ENCODE results near the gene SFXN3.
A peak's percentile ranks its signal among the peaks of the same experiment; 100 is the strongest.

SFXN3 gene

DNA sequence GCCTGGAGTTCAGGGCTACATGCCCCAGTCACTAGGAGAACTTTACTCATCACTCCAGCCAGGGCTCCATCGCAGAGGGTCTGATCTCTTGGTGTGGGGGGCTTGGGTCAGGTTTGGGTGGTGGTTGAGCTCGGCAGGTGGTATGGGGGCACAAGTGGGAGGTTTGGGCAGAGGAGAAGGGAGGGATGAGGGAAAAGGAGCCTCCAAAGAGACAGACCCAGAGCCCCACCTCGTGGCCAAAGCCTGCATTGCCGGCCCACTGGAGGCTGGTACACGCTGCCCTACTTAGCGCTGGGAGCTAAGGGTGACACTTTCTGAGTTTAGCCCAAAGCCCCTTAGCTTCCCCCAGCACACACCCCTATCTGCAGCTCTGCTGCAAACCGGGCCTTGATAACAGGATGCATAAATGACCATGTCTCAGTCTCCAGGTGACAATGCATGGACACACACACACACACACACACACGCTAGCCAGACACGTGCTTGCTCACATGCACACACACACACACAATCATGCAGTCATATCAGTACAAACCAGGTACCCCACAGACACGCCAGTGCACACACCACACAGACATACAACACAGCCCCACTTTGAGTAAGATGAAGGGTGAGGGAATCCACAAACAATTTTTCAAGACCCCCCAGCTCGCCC is 16.7 kb upstream of the SFXN3 start:
- no peak for DNase-seq (ENCODE audit: insufficient read length, low spot score)
- peak; percentile 86 for FAIRE-seq

DNA sequence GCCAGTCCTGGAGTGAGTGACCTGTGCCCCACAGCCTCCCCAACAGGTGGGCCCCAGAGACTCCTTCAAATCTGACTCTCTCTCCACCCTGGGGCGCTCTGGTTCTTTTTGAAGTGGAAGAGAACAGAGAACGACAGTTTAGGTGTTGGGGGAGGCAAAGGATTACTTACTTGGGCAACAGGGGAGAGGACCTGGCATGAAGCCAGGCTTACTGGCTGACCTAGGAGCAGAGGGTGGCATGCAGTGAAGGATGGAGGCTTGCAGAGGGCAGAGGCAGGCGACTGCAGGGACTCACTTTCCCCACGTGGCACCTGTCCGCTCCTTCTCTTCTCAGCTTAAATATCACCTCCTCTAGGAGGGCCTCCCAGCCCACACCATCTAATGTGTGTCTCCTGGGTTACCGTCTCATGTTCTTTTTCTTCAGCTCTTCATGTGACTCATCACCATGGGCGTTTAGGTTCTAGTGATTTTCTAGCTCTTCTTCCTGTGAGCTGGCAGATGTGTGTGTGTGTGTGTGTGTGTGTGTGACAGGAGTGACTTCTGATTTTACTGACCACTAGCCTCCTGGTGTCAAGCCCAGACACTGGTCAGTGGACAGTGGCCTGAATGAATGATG is 16.0 kb upstream of the SFXN3 start:
- DNase-seq (ENCODE audit: insufficient read length, low spot score), result no peak
- no peak for FAIRE-seq

DNA sequence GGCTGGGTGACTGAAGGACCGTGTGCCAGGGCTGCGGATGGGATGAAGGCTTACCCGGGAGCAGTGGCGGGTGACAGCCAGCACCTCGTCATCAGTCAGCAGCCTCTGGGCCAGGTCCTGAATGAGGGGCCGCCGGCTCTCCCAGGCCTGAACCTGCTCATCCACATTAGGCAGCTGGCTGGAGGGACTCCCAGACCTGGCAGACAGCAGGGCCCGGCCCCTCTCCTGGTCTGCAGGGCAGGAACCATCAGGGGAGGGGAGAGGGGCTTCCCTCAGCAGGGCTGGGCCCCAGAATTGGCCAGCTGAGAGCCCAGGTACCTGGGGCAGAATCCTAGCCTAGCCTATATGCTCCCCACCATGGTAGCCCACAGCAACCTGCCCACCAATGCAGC is 15.5 kb upstream of the SFXN3 start:
- FAIRE-seq (no peak), DNase-seq (ENCODE audit: insufficient read length, low spot score) (no peak)

DNA sequence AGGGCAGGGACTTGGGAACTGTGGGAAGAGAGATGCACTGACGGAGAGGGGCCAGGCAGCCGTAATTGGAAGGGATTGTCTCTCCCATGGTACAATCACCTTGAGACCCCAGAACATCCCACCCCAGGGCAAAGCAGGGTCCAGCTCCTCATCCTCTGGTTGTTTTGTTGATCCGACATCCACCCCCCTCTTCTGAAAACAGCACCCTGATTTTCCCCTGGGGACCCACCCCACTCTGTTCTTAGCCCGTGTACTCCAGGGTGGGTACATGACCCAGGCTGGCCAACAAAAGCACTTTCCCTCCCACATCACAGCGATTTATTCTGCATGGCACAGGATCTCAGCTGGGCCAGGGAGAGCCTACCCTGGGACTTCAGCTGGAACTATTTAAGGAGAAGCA is 14.2 kb upstream of the SFXN3 start:
- DNase-seq (ENCODE audit: insufficient read length, low spot score) (no peak), FAIRE-seq (no peak)

DNA sequence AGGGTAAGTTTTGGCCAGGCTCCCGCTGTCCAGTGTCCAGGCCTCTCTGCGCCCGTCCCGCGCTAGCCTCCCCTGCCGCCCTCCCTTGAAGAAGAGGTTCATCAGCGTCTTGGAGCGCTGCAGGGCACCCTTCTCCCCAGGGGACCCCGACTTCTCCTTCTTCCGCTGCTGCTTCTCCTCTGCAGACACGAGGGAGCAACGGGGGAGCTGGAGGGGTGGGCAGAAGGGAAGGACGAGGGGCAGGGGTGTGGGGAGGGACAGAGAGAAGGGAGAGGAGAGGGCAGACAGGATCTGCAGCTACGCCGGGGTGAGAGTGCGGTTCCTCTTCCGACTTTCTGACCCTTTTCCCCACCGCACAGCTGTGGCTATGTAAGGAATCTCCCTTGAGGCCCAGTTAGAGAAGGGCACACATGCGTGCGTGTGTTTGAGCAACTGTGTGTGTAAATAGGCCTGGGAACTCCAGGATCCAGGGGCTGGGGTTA is 12.9 kb upstream of the SFXN3 start:
- FAIRE-seq (no peak), DNase-seq (ENCODE audit: insufficient read length, low spot score) (no peak)

DNA sequence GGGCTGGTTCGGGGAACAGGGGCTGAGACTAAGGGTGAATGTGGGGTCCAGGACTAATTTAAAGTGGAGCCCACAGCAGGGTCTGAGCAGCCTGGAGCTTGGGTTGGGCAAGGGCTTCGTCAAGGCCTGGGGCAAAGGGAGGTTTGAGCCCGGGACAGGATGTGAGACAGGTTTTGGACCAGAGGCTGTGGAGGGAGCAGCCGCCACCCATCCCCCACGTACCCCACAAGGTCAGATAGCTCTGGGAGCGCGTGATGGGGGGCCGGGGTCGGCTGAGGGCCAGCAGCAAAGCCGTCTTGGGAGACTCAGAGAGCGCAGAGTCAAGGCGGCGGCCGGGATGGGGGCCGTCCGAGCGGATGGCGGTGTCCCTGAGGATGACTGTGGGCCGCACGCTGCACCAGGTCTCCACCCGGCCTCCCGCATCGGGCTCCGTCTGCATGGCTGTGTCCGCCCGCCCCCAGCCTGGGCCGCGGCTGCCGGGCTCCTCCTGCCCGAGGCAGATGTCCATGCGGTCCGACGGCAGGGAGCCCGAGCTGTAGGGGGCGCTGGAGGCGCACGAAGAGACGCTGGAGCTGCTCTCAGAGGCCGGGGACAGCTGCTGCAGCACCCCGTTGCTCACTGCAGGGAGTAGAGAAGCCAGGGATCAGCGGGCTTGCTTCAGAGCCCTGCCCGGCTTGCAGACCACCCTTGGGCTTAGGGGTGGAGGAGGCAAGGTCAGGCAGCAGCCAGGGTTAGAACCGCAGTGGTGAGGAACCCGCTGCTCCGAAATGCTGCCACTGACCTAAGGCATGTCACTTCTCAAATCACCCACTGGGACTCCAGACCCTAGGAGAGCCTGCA is 12.2 kb upstream of the SFXN3 start:
- peak; percentile 60 for FAIRE-seq
- DNase-seq (ENCODE audit: insufficient read length, low spot score), result peak; percentile 89

DNA sequence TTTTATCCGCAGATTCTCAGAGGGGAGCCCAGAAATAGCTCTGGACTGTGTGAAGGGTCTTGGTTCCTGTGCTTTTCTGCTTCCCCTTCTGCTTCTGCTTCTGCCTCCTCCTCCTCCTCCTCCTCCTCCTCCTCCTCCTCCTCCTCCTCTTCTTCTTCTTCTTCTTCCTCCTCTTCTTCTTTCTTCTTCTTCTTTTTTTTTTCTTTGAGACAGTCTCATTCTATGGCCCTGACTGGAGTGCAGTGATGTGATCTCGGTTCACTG is 11.7 kb upstream of the SFXN3 start:
- DNase-seq (ENCODE audit: insufficient read length, low spot score) (no peak), FAIRE-seq (no peak)

DNA sequence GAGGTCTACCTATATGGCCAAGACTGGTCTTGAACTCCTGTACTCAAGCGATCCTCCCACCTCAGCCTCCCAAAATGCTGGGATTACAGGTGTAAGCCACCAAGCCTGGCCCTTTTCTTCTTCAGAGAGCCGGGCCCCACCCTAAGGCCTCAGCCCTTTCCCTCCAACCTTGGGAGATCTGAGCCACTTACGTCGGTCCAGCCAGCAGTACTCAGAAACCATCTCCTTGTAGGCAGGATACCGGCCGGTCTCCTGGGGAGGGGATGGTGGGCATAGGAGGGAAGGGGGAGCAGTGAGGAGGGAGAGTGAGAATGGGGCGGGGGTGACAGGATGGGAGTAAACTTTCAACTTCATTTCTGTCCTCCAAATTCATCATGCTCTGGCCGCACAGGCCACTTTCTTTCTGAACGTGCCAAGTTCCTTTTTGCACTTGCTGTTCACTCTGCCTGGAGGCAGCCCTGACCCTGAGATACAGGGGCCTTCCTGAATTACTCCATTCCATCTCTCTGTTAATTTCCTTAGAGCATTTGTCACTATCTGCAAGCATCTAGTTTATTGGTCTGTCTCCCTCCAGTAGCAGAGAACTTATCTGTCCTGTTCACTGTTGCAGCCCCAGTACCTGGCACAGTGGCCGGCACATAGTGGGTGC is 10.5 kb upstream of the SFXN3 start:
- no peak for DNase-seq (ENCODE audit: insufficient read length, low spot score)
- FAIRE-seq, result no peak

DNA sequence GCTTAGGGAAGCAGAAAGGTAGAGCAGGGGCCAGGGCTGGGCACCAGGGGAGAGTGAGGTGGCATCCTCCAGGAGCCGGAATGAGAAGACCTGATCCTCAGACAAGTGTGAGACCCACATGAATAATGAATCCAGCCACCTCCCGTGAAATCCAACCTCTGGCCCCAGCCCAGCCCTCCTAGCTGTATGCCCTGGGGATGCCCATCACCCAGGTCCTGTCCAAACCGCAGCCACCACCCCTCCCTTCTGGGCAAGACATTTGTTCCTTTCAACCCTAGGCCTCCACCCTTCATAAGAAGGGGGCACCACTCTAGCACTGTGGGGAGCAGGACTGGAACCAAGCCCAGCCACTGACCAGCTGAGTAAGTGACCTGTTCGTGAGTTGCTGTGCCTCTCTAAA is 9.8 kb upstream of the SFXN3 start:
- DNase-seq (ENCODE audit: insufficient read length, low spot score) (no peak), FAIRE-seq (no peak)

DNA sequence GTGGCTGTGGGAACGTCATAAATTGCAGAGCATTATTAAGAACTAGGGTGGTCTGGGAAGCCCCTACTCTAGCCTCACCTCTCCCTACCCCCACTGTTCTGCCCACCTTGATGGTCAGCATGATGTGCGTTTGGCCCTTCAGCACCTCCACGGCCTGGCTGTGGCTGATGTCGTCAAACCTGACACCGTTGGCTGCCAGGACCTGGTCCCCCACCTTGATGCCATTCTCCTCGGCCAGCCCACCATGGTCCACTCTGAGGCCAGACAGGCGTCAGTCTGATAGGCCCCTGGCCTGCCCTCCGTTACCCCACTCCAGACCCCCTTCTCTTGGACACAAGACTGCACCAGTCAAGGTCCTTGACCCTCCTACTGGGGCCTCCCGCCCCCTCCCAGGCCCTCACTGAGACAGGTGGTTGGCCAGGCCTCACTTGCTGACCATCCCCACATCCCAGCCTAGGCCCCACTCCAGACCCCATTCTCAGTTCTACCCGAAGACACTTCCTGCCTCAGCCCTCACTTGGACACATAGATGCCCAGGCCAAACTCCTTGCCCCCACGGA is 9.3 kb upstream of the SFXN3 start:
- DNase-seq (ENCODE audit: insufficient read length, low spot score), result no peak
- FAIRE-seq, result no peak

DNA sequence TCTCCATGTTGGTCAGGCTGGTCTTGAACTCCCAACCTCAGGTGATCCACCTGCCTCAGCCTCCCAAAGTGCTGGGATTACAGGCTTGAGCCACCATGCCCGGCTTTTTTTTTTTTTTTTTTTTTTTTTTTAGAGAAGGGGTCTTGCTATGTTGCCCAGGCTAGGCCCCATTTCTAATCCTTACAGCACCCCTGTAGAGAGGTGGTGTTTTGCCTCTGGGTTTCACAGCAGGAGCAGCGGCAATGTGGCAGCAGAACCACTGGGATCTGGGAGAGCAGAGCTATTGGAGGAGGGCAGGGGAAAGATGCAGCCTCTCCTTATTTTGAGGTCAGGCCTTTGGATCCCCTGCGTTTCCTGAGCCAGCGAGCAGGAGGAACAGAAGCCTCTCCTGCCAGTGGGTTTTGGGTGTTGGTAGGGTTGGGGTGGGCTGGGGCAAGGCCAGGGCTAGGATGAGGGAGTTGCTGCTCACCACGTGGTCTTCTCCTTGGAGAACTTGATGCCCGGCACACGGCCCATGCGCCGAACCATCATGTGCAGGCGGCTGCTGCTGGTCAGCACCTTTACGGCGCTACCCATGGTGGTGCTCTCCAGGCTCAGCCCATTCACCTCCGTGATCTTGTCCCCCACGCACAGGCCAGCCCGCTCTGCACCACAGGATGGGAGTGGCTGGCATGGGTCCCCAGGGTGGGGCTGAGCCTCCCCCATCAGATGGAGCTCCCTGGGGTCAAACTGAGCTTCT is 7.9 kb upstream of the SFXN3 start:
- no peak for DNase-seq (ENCODE audit: insufficient read length, low spot score)
- no peak for FAIRE-seq

DNA sequence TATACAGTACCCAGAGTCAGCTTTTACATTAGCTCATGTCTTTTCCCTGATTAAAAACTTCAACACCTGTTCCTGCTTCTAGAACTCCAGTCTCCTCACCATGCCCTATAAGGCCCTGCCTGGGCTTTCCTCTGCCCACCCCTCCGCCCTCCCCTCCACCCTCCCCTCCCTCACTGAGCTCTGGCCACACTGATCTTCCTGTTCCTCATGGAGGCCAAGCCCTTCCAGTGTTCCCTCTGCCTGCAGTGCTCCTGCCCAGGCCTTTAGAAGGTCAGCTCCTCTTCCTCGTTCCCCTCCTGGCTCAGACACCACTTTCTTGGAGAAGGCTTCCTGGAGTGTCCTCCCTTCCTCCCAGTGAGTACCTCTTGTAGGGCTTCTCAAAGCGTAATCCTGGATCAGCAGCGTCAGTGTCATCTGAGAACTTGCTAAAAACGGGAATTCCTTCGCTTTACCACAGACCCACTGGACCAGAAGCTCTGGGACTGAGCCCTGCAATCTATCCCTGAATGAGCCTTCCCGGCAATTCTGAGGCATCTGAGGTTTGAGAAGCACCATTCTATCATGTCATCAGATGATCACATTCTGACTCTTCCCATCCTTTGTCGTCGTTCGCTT is 3.8 kb upstream of the SFXN3 start:
- no peak for FAIRE-seq

DNA sequence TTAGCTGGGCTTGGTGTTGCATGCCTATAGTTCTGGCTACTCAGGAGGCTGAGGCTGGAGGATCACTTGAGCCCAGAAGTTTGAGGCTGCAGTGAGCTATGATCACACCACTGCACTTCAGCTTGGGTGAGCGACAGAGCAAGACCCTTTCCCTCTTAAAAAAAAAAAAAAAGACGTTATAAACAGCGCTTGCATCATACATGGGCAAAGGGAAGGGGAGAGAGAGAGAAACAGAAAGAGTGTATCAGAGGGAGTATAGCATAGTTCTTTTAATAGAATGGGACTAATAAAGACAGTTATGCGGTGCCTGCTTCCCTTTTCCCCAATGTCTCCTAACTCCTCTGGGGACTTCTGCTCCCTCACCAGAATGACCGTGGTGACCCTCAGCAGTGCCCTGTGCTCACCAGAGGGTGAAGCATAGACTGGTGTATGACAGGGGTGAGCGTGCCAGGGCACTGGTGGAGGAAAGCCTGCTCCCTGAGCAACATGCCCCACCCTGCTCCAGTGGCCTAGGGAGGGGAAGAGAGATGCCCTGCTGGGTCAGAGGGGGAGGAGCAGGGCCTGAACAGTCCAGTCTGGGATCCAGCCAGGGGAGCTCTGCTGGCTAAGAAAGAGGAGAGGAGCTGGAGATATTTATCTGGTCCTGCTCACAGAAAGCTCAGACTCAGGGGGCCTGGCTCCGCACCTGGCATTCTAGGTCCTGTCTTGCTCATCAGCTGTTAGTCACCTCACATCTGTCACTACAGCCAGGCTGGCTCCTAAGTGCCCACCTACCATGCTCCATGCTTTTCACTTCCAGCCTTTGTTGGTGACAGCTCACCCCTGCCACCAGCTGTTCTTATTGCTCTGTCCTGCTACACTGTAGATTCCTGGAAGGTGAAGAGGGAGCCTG is 2.3 kb upstream of the SFXN3 start:
- FAIRE-seq (no peak), DNase-seq (ENCODE audit: insufficient read length, low spot score) (no peak)

More for the DNA sequence above, 3.8 kb upstream of the SFXN3 start:
- no peak for DNase-seq (ENCODE audit: insufficient read length, low spot score)

DNA sequence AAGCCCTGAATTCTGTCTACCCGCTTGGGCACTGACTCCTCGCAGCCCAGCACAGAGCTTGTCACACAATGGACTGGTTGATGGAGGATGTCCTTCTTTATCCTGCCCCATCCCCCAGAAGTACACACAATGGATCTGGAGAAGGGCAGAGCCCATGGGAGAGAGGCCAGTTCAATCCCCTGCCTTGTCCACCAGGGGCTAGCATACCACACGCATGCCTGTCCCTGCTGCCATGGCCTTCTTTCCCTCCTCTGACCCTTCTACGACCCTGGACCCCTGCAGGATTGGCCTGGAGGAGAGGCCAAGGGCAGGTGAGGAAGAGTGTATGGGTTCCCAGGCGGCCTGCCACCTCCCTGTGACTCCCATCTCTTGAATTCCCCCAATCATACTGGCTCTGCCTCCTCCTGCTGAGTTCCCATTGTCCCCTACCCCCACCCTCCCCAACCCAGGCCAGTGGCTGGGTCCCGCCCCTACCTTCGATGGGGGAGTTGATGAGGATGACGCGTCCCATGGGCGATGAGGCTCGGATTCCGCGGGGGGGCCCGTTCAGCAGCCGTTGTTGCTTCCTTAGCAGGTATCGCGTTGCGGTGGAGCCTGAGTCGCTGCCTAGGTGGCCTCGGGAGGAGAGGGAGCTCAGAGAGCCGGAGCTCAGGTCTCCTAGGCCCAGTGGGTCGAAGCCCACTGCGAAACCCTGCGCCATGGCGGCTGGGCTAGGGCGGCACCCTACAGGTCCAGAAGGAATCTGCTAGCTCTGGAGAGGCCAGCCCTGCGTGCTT is 1.3 kb upstream of the SFXN3 start:
- FAIRE-seq, result no peak
- DNase-seq (ENCODE audit: insufficient read length, low spot score), result no peak

DNA sequence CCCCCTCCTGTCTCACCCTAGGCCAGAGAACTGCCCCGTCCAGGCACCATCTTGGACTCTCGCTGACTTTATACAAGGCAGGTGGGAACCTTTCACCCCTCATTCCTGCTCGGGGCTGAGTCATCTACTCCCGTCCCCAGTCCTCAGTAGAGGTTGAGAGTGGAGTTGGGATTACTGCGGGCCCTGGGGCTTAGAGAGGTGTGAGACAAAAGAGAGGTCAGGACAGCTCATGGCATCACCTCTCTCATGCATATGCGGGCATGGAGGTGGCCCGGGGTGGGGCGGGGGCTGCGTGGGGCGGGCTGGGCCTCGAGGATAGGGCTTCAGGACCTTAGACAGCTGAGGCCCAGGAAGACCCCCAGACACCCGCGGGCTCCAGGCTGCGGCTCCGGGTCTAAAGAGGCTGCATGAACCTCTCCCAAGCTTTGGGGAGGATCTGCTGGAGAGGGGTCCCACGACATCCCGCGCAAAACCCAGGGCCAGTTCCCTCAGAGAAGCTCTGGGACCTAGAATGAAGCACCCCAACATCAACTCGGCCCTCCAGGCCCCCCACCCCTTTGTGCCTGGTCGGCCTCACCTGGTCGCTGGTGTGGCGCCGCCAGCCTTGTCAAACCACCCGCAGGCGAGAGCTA is 422 bp upstream of the SFXN3 start:
- FAIRE-seq, result no peak
- DNase-seq (ENCODE audit: insufficient read length, low spot score), result no peak

DNA sequence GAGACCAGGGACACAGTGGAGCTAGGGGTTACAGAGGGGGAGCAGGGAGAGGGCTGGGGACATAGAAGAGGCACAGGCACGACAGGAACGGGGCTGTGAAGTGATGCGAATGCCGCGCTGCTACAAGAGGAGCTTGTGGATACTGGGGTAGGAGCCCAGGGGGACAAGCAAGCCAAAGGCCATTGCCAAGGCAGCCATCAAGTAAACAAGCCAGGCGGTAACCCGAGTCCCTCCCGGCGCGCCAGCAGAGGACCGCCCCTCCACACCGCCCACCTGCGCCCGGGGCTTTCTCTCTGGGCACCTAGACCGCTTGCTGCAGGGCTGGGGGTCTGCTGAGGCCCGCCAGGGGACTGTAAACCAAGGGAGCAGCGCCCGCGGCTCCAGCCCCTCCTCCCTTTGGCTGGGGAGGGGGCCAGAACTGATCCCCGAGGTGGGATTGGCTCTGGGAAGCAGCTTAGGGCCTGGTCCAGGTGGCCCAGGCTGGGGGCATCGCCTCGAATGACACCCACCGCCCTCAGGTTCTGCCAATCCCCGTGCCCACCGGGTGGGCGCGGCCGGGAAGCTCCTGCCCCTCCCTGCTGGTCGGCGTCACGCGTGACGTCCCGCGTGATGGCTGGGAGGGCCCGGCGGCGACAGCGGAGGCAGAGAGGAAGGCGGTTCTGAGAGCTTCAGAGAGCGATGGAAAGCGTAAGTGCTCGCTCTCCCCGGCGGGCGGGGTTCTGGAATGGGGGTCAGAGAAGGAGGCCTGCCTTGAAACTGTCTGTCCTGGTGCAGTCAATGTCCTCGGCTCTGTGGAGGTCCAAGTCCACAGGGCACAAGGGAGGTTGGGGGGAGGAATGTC is 982 bp downstream of the SFXN3 start:
- peak; percentile 54 for FAIRE-seq

DNA sequence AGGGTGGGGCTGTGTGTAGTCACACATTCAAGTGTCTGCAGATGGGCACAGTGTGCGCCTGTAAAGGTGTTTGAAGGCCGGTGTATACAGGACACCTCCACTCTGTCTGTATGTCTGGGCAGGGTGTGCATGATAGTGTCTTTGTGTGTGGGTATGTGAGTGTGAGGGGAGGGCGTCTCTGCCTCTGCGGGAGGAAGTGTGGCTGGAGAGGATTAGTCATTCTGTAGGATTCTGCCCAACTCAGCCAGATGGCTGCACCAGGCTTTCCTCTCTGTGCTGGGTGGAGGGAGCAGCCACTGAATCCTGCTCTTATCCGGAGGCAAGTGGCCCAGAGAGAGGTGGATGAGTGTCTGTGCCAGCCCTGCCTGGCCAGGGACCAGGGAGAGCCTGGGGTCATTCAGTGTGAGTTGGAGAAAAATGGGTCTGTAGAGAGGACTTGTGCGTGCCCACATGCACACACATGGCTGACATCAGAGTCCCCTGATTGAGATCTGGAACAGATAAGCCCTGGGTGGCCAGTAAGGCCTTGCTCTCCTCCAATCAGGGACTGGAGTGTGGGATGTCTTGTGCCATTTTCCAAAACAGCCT is 1.7 kb downstream of the SFXN3 start:
- peak; percentile 78 for DNase-seq (ENCODE audit: insufficient read length, low spot score)
- peak; percentile 62 for FAIRE-seq

More for the DNA sequence above, 982 bp downstream of the SFXN3 start:
- peak; percentile 56 for DNase-seq (ENCODE audit: insufficient read length, low spot score)
